GM12878 (cell line): ENCODE results near the gene NPIPA8.
"Not testable (repeated sequence)": the region's sequence is repeated elsewhere in the genome, so short reads cannot be mapped to it uniquely, and the experiment has no call there.

Source experiments
- BCL3 ChIP-seq: IDR thresholded peaks from 2 replicates; pipeline ENCODE4 v1.6.1; 2011; ENCODE audit warnings: borderline replicate concordance, low read depth, mild to moderate bottlenecking, moderate library complexity, low read length; ENCODE audit not compliant: insufficient read depth, poor library complexity, severe bottlenecking
- CBX3 ChIP-seq: fragments of 200-600 bp; sonication (generic); IDR thresholded peaks from 2 replicates; pipeline ENCODE4 v1.6.1; 2016; ENCODE audit warnings: low read depth, borderline replicate concordance
- CTCF ChIP-seq, 3 experiments: IDR thresholded peaks in 2 of 3; conservative IDR thresholded peaks in 1 of 3; 2 replicates each; pipeline ENCODE4 v1.5.1; 2011; ENCODE audit warnings: low read depth in 3 of 3, low read length in 3 of 3, mild to moderate bottlenecking in 3 of 3, control low read depth in 2 of 3, moderate library complexity in 2 of 3, inconsistent platforms in 1 of 3, mixed read lengths in 1 of 3; ENCODE audit not compliant: control insufficient read depth in 2 of 3, insufficient read depth in 1 of 3; ENCODE audit errors: extremely low read depth in 1 of 3
- ETV6 ChIP-seq, 2 experiments: fragments of 450-650 bp in 1 of 2; IDR thresholded peaks in 1 of 2; conservative IDR thresholded peaks in 1 of 2; 2 replicates each; pipeline ENCODE4 v1.6.1; 2014; ENCODE audit warnings: antibody characterized with exemption in 1 of 2, borderline replicate concordance in 1 of 2, low read depth in 1 of 2, mild to moderate bottlenecking in 1 of 2, moderate library complexity in 1 of 2
- NR2C1 ChIP-seq: fragments of 450-650 bp; IDR thresholded peaks from 2 replicates; pipeline ENCODE4 v1.6.1; 2017; ENCODE audit warnings: antibody characterized with exemption, mild to moderate bottlenecking, moderate library complexity
- PML ChIP-seq: IDR thresholded peaks from 2 replicates; pipeline ENCODE4 v1.6.1; 2012; ENCODE audit warnings: low read length, inconsistent platforms
- POLR2A ChIP-seq: IDR thresholded peaks from 2 replicates; pipeline ENCODE4 v1.6.1; 2011; ENCODE audit warnings: low read depth, mild to moderate bottlenecking, low read length
- RAD21 ChIP-seq: IDR thresholded peaks from 2 replicates; pipeline ENCODE4 v1.6.1; 2011; ENCODE audit warnings: mild to moderate bottlenecking, low read depth, low read length, moderate library complexity; ENCODE audit not compliant: insufficient read depth
- SP1 ChIP-seq: IDR thresholded peaks from one replicate; pipeline ENCODE4 v1.6.1; 2011; ENCODE audit warnings: low read depth, low read length
- ZNF274 ChIP-seq: IDR thresholded peaks from one replicate; pipeline ENCODE4 v1.8.0; 2011; ENCODE audit not compliant: insufficient read length, insufficient read depth
- ZZZ3 ChIP-seq: IDR thresholded peaks from 2 replicates; pipeline ENCODE4 v1.6.1; 2011; ENCODE audit warnings: low read depth; ENCODE audit not compliant: control insufficient read depth, insufficient read length

GRCh38 chr16:18385285-18385684 is 48.7 kb upstream of the NPIPA8 start:
- TF ChIP-seq RAD21; NR2C1; POLR2A; CTCF (IDR thresholded peaks at IDR 0.05 in 2 of 3, conservative IDR thresholded peaks at IDR 0.05 in 1 of 3; ENCODE audit: control insufficient read depth in 2 of 3, extremely low read depth in 1 of 3, insufficient read depth in 1 of 3, low read depth in 3 of 3, low read length in 3 of 3); ZNF274; PML; BCL3; ETV6 (conservative IDR thresholded peaks at IDR 0.05 in 1 of 2, IDR thresholded peaks at IDR 0.05 in 1 of 2; ENCODE audit: borderline replicate concordance in 1 of 2, low read depth in 1 of 2); ZZZ3; SP1; CBX3: not testable (repeated sequence)
